ENCODE measurements around the gene UBE2G1. TPM values are rescaled to one million over a fixed set of nuclear protein-coding genes. Genes with fewer than 3 reads are reported as not detected.

Gene UBE2G1, protein sequence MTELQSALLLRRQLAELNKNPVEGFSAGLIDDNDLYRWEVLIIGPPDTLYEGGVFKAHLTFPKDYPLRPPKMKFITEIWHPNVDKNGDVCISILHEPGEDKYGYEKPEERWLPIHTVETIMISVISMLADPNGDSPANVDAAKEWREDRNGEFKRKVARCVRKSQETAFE
- polyA plus RNA-seq (ENCODE audit: insufficient read depth in 1 of 5, insufficient read length in 5 of 5, low replicate concordance in 1 of 5) = 10 to 100 TPM; 48.4 to 57.4 (median 49.4) TPM
- long read RNA-seq, donor 1, transcript UBE2G1-201 (6 exons, 3,974 nt) = major isoform, 17 of 17 reads
- long read RNA-seq, donor 1, partial matches to known transcripts = 0 of 17 reads
- long read RNA-seq, donor 1, other reads (novel, unspliced or antisense) = 0 of 17 reads
- long read RNA-seq, donor 2, transcript UBE2G1-201 (6 exons, 3,974 nt) = major isoform, 9 of 9 reads
- long read RNA-seq, donor 2, partial matches to known transcripts = 0 of 9 reads
- long read RNA-seq, donor 2, other reads (novel, unspliced or antisense) = 0 of 9 reads
- long read RNA-seq, donor 3, transcript UBE2G1-201 (6 exons, 3,974 nt) = major isoform, 17 of 17 reads
- long read RNA-seq, donor 3, partial matches to known transcripts = 0 of 17 reads
- long read RNA-seq, donor 3, other reads (novel, unspliced or antisense) = 0 of 17 reads
- long read RNA-seq, donor 4, transcript UBE2G1-201 (6 exons, 3,974 nt) = major isoform, 7 of 7 reads
- long read RNA-seq, donor 4, partial matches to known transcripts = 0 of 7 reads
- long read RNA-seq, donor 4, other reads (novel, unspliced or antisense) = 0 of 7 reads
- long read RNA-seq, donor 5, transcript UBE2G1-201 (6 exons, 3,974 nt) = major isoform, 16 of 19 reads
- long read RNA-seq, donor 5, partial matches to known transcripts = 0 of 19 reads
- long read RNA-seq, donor 5, other reads (novel, unspliced or antisense) = 0 of 19 reads
- long read RNA-seq, donor 6, transcript UBE2G1-201 (6 exons, 3,974 nt) = major isoform, 18 of 19 reads
- long read RNA-seq, donor 6, partial matches to known transcripts = 0 of 19 reads
- long read RNA-seq, donor 6, other reads (novel, unspliced or antisense) = 0 of 19 reads
- long read RNA-seq, donor 7, transcript UBE2G1-201 (6 exons, 3,974 nt) = major isoform, 7 of 7 reads
- long read RNA-seq, donor 7, partial matches to known transcripts = 0 of 7 reads
- long read RNA-seq, donor 7, other reads (novel, unspliced or antisense) = 0 of 7 reads
- long read RNA-seq, donor 8, transcript UBE2G1-201 (6 exons, 3,974 nt) = major isoform, 6 of 6 reads
- long read RNA-seq, donor 8, partial matches to known transcripts = 0 of 6 reads
- long read RNA-seq, donor 8, other reads (novel, unspliced or antisense) = 0 of 6 reads

DNA sequence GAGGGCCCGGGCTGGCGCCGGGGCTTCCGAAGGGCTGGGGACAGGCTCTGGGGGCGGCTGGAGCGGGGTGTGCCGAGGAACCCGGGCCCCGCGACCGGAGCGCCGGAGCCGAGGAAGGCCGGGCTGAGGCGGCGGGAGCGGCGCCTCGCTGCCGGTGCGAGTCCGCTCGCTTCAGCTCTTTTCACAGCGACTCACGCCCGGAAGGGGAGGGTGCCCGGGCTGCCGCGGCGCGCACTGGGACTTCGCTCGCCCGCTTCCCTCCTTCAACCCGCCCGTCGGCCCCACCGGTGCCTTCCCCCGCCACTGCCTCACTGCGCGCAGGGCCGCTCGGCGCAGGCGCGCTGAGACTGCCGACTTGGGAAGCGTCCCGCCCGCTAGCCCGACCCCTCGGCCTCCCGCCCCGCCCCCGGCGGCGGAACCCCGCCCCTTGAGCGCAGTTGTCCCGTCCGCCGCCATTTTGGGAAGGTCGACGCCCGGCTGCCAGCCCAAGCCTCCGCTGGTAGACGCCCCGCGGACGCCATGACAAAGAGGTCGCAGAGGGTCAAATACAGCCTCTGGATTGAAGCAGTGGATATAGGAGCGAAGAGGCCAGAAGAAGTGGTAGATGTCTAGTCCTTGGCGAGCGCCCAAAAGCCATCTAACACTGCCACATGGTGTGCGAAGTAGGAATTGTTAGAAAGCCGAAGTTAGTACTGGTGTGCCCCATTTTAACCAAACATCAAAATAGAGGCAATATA lies at the start of gene UBE2G1:
UBE2G1 (minus strand) TSS at position 349 of the 737 bp plus-strand sequence. CDS start 359 bp downstream, outside the sequence.
- peak; percentile 97 for DNase-seq

DNA sequence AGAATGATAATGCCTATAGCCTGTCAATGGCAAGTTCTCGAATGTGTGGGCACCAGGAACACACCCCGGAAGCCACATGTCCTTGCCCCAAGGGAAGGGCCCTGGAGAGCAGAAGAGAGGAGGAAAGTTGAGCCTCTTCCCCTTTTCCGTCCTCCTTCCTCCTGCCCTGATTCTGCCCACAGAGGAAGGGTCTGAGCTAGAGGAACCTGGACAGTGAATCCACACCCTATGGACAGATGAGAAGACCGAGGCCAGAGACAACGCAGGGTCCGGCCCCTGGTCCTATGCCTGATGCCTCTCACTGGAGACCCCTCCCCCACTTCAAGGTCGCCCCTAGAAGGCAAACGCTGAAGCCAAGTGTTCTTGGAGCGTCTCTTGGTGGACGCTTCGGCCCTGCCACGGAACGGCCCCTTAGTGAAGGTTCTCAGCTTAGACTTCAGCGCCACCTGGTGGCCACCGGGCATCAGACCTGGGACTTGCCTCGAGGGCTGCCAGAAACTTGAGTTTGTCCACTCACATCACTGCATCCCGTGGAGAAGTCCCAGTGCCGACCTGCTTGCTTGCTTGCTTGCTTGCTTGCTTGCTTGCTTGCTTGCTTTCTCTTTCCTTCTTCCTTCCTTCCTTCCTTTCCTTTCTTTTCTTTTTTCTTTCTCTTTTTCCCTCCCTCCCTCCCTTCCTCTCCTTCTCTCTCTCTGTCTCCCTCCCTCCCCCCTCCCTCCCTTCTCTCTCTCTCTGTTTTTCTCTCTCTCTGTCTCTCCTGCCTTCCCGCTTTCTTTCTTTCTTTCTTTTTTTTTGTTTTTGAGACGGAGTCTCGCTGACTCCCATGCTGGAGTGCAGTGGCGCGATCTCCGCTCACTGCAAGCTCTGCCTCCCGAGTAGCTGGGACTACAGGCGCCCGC lies 46.7 kb upstream of the UBE2G1 start:
- DNase-seq = peak; percentile 82 to 89

- no peak for DNase-seq
Measured at GRCh38 chr17:4411201-4411600, 44.7 kb upstream of the UBE2G1 start.

DNA sequence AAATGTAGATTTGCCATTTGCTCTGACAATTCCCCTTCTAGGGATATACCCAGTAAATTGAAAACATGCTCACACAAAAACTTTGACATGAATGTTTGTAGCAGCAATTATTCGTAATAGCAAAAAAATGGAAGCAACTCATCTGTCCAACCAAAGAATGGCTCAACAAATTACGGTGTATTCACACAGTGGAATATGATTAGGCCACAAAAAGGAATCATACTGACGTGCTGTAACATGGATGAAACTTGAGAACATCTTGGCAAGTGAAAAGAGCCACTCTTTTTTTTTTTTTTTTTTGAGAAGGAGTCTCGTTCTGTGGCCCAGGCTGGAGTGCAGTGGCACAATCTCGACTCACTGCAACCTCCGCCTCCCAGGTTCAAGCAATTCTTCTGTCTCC lies 43.2 kb upstream of the UBE2G1 start:
- no peak for DNase-seq

DNA sequence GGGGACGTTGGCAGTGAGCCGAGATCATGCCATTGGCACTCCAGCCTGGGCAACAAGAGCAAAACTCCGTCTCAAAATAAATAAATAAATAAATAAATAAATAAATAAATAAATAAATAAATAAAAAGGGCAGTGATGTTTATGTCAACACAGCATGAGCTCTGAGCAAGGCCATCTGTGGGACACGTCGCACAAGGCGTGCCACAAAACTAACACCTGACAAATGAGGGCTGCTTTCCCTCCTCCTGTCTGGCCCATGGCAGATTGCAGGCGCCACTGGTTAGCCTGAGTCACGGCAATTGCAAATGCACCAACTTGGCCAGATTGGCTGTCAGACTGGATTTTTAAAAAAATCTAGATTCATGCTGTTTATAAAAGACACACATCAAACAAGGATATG lies 41.4 kb upstream of the UBE2G1 start:
- no peak for DNase-seq

- no peak for DNase-seq
Measured at GRCh38 chr17:4407216-4407615, 40.7 kb upstream of the UBE2G1 start.

DNA sequence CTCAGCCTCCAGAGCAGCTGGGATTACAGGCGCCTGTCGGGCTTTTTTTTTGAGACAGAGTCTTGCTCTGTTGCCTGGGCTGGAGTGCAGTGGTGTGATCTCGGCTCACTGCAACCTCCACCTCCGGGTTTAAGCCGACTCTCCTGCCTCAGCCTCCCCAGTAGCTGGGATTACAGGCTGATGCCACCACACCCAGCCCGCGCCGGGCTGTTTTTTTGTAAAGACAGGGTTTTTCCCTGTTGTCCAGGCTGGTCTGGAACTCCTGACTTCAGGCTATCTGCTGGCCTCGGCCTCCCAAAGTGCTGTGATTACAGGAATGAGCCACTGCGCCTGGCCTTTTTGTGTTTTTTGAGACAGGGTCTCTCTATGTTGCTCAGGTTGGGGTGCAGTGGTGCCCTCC lies 39.9 kb upstream of the UBE2G1 start:
- no peak for DNase-seq

DNA sequence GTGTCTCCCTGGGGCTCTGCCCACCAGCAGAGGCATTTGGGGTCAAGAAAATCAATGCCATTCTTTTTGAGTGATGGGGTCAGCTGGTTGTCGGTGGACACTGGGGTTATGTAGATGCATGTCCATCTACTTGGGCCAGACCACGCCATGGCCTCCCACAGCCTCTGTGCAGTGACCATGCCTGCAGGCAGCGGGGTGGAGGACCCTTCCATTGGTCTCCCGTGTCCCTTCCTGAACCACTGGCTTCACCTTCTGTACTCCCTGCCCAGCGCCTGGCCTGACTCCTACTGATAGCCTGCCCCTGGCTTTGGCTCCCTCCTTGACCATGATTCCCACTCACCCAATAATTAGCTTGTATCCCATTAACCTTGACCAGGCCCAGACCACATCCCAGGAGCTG lies 39.2 kb upstream of the UBE2G1 start:
- DNase-seq = no peak

DNA sequence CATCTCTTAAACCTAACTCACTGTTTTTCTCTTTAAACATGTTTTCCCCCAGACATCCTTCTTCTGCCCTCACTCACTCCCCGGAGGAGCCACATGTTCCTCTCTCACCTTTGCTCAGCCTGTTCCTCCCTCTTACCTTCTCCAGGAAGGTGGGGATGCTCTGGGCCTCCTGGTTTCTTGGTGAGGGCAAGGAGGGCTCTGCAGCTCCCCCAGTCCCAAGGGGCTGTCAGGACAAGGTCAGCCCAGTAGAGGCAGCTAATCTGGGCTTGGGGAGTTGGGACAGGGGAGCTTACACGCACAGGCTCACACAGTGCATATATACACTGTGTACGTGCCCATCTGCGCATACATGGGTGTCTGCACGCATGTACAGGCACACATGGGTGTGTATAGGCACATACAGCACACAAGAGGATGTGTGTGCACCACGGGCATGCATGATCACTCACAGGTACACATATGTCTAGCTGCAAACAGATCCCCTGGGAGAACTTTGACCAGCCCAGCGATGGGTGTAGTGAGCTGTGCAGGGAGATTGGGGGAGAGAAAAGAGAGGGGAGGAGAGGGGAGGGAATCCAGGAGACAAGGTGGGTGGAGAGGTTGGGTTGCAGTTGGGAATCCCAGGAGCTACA lies 38.7 kb upstream of the UBE2G1 start:
- DNase-seq = no peak

- DNase-seq = no peak
Measured at GRCh38 chr17:4397840-4398239, 31.4 kb upstream of the UBE2G1 start.

DNA sequence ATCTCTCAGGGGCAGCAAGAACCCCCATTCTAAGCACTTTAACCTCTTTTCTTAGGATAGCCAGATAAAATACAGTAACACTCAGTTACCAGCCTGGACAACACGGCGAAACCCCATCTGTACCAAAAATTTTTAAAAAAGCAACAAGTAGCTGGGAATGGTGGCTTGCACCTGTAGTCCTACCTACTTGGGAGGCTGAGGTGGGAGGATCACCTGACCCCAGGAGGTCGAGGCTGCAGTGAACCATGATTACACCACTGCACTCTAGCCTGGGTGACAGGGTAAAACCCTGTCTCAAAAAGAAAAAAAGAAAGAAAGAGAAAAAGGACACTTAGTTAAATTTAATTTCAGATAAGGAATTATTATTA lies 28.6 kb upstream of the UBE2G1 start:
- no peak for DNase-seq

DNA sequence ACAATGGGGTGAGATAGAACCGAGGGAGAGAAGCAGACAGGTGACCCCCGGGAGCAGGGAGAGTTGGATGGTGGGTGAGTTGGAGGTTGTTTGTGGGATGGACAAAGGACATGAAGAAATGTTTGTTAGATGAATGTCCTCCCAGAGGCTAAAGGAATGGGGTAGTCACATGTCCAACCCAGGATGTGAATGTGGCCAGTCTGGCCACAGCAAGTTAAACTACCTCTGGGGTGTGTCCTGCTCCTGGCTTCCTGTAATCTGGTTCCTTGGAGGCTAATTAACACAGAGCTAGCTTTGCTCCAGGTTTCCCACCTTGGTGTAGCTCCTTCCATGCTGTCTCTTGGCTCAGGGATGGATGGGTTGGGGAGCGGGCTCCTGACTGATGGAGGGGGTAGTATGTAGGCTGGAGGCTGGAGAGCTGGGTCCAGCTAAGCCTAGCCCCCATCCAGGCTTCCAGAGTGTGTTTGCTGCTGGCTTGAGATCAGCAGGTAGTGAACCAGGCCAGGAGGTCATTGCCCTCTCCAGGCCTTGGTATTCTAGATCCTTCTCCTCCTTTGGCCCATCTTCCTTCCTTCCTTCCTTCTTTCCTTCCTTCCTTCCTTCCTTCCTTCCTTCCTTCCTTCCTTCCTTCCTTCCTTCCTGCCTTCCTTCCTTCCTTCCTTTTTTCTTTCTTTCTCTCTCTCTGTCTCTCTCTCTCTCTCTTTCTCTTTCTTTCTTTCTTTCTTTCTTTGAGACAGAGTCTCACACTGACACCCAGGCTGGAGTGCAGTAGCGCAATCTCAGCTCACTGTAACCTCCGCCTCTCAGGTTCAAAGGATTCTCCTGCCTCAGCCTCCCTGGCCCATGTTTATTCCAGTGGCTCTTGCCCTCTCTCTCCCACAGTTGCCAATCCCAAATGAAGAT lies 28.0 kb upstream of the UBE2G1 start:
- DNase-seq = no peak

- no peak for DNase-seq
Measured at GRCh38 chr17:4393806-4394205, 27.3 kb upstream of the UBE2G1 start.

DNA sequence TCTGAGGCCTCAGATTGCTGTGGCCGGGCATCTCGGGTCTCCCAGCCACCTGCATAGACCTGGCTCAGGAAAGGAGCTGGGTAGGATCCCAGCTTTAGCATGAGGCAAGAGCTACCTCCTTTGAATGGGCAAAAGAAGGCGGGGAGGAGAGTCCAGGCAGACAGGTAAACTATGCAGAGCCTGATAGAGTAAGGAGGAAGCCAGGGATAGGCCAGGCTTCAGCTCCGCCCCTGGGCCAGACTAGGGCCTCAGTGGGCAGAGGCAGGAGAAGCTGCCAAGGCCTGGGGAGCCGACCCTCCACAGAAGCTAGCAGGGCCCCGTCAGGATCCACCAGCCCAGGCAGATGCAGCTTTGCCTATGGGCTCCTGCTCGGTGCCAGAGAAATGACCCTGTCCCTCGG lies 22.6 kb upstream of the UBE2G1 start:
- DNase-seq = no peak

- peak; percentile 27 to 36 for DNase-seq
Measured at GRCh38 chr17:4387137-4387536, 20.7 kb upstream of the UBE2G1 start.

- DNase-seq = no peak
Measured at GRCh38 chr17:4386406-4386805, 19.9 kb upstream of the UBE2G1 start.

GRCh38 chr17:4381690-4382671 lies 15.5 kb upstream of the UBE2G1 start:
- DNase-seq = no peak

All from right lung (tissue), 10 donors.